ENCODE results near the gene ADCY9.
"Not testable (repeated sequence)": the region's sequence is repeated elsewhere in the genome, so short reads cannot be mapped to it uniquely, and the experiment has no call there.

The ADCY9 gene

DNA sequence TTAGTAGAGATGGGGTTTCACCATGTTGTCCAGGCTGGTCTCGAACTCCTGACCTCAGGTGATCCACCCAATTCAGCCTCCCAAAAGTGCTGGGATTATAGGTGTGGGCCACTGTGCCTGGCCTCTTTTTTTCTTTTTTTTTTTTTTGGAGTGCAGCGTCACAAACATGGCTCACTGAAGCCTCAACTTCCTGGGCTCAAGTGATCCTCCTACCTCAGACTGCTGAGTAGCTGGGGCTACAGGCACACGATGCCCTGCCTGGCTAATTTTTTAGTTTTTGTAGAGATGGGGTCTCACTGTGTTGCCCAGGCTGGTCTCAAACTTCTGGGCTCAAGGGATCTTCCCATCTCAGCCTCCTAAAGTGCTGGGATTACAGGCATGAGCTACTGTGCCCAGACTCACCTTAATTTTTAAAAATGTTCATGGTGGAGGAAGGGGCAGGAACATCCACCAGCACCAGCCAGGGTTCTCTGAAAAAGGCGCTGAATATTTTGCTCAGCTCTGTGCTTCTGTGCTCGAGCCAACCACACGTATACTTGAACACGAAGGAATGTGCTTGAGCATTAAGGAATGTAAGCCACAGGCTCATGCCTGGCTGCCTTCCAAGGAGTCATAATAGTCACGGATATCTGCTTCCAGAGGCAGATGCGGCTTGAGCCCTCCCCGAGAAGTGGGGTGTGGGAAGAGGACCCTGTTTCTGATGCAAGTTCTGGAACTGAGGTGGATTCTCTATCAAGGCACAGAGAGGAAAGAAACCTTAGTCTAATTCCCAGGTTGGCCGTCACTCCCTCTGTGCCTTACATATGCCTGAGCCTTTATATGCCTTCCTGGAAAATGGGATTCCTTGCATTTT lies 170.3 kb downstream of the ADCY9 start:
- DNase-seq = no peak

DNA sequence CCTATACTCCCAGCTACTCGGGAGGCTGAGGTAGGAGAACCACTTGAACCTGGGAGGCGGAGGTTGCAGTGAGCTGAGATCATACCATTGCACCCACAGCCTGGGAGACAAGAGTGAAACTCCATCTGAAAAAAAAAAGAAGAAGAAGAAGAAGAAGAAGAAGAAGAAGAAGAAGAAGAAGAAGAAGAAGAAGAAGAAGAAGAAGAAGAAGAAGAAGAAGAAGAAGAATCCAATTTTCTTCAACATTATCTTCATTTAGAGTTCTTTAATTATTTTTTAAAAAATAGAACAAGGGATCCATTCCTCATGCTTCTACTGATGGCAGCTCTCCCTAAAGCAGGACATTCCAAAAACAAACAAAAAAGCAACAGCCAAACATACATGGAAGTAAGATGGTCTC lies 171.8 kb downstream of the ADCY9 start:
- DNase-seq = not testable (repeated sequence)

DNA sequence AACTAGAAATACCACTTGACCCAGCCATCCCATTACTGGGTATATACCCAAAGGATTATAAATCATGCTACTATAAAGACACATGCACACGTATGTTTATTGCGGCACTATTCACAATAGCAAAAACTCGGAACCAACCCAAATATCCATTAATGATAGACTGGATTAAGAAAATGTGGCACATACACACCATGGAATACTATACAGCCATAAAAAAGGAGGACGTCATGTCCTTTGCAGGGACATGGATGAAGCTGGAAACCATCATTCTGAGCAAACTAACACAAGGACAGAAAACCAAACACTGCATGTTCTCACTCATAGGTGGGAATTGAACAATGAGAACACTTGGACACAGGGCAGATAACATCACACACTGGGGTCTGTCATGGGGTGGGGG lies 174.1 kb downstream of the ADCY9 start:
- not testable (repeated sequence) for DNase-seq

DNA sequence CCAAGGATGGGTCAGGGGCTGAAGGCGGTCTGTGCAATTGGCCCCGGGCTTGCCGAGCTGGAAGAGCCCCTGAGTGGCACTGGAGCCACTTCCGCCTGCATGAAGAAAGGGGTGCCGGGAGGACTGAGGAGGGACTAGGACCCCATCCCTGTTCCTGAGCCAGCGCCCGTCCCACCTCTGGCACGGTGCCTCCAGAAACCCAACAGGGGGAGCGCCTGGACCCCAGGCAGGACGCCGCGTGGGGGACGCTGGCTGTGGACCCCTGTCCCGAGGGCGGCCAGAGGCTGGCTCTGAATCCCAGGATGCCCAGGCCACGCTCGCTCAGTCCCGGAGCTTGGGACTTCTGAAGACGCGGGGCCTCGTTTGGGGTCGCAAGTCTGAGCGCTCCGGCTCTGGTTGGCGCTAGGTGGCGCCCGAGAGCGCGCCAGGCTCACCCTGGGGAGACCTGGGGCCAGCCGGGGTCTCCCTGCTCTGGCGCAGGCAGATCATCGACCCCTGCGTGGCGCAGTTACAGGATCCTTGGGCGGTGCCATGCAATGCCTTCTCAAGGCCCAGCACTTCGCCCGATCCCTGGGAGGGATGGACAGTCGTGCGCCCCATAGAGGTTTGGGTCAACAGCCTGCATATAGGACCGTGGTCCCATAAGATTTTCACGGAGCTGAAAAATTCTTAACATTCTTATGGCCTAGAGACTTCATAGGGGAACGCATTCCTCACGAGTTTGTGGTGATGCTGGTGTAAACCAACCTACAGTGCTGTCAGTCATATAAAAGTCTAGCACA lies 177.2 kb downstream of the ADCY9 start:
- peak; percentile 19 to 57 (median 46) for DNase-seq

DNA sequence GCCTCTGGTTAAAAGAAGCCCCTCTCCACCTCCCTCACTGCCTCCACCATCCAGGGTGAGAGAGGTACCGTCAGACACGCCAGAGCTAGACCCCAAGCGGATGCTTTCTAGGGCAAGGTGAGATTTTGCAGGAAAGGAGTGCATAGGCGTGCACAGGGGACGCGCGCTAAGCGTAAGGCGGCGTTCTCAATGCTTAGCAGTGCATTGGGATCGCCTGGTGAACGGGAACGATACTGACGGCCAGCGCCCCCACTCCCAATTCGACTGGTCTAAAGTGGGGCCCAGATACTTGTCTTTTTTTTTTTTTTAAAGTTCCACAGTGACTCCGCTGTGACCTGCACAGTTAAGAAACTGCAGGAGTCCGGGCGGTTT lies 177.8 kb downstream of the ADCY9 start:
- no peak for DNase-seq

DNA sequence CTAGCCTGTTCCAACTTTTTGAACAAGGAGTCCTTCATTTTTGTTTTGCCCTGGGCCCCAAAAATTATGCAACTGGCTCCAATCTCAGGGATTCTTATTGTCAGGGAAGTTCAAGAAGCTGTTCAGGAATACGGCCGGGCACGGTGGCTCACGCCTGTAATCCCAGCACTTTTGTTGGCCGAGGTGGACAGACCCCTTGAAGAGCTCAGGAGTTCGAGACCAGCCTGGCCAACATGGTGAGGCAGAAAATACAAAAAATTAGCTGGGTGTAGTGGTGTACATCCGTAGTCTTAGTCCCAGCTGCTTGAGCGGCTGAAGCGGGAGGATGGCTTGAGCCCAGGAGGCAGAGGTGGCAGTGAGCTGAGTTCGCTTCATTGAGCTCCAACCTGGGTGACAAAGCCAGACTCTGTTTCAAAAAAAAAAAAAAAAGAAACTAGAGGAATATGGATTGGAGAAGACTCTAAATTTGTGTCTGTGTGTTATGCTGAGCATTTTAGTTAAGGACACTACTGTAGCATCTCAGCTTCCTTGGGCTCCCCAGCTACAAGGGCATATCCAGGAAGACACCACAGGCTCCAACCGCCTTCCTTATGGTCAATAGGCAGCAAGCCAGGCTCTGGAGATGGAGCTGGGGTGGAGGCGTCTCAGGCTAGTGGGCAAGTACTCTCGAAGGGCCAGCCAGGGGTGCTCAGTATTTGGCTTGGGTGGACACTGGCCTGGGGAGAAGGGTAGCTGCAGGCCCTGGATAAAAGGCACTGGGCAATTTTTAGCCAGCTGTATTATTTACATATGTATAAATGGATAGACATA lies 179.0 kb downstream of the ADCY9 start:
- no peak for DNase-seq

DNA sequence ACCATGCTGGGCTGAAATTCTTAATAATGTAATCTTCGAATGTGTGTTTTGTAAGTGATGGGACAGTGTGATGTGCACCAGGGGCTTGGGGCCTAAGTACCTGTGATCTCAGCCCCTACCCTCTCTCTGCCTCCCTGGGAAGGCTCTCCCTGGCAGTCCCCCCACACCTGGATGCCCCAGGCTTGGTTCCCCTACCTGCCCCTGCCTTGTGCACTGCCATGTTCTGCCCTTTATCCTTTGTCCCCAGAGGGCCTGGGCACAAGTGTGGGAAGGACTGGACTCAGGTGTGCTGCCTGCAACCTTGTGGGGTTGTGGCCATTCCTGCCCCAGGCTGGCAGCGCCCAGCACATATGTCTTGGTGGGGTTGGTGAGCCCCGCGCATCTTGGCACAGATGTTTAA lies 180.3 kb downstream of the ADCY9 start:
- no peak for DNase-seq

DNA sequence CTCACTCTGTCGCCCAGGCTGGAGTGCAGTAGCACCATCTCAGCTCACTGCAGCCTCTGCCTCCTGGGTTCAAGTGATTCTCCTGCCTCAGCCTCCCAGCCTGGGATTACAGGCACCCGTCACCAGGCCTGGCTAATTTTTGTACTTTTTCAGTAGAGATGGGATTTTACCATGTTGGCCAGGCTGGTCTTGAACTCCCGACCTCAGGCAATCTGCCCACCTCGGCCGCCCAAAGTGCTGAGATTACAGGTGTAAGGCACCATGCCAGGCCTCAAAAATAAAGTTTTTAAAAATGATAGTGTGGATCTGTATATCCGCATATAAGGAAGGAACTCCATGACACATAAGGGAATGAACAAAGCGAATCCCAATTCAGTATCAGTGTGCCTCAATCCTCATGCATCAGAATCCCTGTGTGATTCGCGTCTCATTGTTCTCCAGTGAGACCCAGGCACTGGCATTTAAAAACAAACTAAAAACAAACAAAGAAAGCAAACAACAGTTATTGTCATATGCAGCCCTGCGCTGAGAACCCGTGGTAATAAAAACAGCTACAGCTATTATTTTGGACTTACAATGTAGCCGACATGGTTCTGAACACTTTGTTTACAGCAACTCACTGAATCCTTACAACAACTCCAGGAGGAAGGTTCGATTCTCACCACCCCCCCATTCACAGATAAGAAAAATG lies 181.6 kb downstream of the ADCY9 start:
- DNase-seq = no peak

DNA sequence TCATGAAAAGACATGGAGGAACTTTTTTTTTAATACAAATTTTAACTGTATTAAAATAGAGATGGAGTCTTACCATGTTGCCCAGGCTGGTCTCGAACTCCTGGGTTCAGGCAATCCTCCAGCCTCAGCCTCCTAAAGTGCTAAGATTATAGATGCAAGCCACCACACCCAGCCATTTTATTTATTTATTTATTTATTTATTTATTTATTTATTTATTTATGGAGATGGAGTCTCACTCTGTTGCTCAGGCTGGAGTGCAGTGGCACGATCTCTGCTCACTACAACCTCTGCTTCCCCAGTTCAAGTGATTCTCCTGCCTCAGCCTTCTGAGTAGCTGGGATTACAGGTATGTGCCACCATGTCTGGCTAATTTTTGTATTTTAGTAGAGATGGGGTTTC lies 189.1 kb downstream of the ADCY9 start:
- DNase-seq = not testable (repeated sequence)

DNA sequence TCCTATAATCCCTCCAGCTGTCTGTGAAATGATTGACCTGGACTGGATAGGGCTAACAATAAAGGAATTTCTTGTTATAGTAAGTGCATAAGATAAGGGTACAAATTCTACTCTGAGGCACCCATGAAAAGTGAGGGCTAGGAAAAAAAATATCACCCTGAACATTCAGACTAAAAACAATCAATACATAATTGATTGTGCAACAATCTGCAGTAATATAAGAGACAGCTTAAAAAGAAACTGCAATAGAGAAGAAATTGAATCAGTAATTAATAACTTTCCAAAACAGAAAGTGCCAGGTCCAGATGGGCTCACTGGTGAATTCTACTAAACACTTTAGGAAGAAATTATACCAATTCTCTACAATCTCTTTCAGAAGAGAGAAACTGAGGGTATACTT lies 191.5 kb downstream of the ADCY9 start:
- DNase-seq = no peak

DNA sequence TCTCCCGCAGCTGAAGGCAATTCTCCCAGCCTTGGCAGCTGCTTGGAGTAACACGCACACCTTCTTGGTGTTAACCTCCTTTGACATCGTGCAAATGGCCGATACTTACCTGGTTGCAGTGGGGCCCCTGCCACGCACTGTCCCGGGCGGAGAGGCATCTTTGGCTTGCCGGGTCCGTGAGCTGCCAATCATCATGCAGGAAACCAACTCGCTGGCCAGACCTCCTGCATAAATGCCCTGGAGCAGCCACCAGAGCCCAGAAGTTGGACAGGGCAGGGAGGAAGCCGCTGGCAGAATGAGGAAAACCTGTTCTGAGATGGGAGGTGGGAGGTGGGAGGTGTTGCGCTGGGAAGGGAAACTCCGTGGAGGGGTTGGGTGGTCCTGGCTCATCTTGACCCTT lies 194.0 kb downstream of the ADCY9 start:
- no peak for DNase-seq

DNA sequence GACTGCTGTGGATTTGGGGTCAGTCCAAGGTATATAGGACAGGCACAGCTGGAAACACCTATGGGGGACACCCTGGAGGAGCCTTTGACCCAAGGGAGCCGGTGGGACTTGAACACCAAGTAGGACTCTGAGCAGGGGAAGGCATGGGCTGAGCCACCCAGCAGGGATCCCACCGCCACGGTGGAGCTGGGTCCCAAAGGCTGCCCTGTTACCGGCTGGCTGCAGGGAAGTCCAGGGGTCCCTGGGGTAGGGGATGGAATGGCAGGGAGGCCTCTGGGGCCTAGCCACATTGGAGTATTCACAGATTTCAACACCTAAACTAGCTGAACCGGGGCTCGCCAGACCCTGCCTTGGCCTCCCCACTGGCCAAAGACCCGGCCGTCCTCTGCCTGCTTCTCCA lies 196.0 kb downstream of the ADCY9 start:
- DNase-seq = no peak

DNA sequence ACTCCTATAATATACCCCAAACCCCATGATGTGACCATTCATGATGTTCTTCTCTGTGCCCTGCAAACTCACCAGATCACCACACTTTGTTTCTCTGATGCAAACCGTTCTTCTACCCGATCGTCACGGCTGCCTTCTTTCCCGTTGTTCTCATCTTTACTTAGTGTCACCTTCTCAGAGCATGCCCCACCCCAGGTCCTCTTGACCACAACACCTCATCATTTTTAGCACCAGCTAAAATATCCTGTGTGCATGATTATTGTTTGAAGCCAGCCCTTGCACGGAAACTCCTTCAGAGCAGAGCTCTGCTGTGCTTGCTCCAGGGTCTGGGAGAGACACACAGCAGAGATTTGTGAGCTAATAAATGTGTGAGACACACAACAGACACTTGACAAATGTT lies 196.8 kb downstream of the ADCY9 start:
- DNase-seq = no peak

DNA sequence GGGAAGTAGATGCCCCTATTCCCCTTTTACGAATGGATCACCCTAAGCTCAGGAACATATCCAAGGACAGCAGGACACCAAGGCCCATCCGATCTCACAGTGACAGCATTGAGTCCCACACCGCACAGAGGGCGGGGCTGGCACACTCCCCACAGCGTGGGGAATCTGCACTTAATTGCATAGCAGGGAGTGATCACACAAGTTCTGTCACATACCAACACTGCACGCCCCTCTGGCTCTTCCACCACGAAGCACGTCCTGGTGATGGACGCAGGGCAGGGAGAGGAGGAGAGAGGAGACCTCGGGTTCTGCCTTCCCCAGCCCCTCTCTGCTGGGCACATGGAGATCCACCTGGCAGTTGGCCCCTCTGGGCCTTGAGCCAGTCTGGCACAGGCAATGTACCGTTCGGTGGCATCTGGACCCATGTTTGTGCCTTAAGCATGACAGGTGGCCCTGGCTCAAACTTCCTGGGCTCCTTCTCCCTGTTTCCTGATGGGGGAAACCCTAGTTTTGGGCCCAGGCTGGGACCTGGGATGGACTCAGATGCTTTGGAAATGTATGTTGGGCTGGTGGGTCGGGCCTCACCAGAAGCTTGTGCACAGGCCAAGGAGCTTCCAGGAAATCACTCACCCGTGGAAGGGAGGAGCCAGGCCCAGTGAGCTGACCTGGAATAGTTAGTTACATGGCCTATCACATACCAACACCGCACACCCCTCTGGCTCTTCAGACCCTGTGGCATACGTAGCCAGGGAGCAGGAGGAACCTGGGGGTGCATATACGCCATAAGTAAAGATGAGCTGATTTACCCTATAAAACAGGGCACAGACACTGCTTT lies 200.6 kb downstream of the ADCY9 start:
- DNase-seq = no peak

DNA sequence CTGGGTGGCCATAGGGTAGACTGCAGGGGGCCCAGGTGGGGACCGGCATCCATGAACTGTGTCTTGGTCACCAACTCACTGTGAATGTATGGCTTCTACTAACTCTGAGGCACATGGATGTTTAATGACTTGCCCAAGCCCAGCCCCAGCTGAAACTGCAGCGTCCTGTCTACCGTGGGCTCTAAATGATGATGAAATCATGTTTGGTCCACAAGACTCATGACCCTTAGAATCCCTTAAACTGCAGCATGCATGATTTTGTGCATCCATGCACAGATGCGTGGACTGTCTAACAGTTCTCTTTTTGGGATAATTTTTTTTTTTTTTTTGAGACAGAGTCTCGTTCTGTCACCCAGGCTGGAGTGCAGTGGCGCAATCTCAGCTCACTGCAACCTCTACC lies 203.3 kb downstream of the ADCY9 start:
- DNase-seq = no peak
